GM19043 (cell line): ENCODE data around the gene ATF4.

Experiments
- ATAC-seq: cut with Tn5 transposase; IDR thresholded peaks from one replicate; pipeline ENCODE4 v1.9.1; 2021; ENCODE audit warnings: low read depth; ENCODE audit not compliant: unreplicated experiment

ATF4 gene

GRCh38 chr22:39528080-39528661, 7.8 kb downstream of the ATF4 start:
- no peak for ATAC-seq

GRCh38 chr22:39528681-39529486, 8.5 kb downstream of the ATF4 start:
- no peak for ATAC-seq

- no peak for ATAC-seq
Observed at GRCh38 chr22:39529487-39529851, 9.1 kb downstream of the ATF4 start.

- no peak for ATAC-seq
Observed at GRCh38 chr22:39530116-39530515, 9.8 kb downstream of the ATF4 start.

- ATAC-seq: no peak
Observed at GRCh38 chr22:39530692-39531331, 10.4 kb downstream of the ATF4 start.

- peak; percentile 74 for ATAC-seq
Observed at GRCh38 chr22:39532215-39533073, 12.1 kb downstream of the ATF4 start, which contains the start of gene RPS19BP1. Gene RPS19BP1 (minus strand): TSS chr22:39532748. CDS start chr22:39532738, 10 bp downstream.

GRCh38 chr22:39534092-39534506, 13.7 kb downstream of the ATF4 start:
- ATAC-seq: no peak

GRCh38 chr22:39534591-39535356, 14.4 kb downstream of the ATF4 start:
- ATAC-seq: no peak

GRCh38 chr22:39535357-39535725, 15.0 kb downstream of the ATF4 start:
- no peak for ATAC-seq

GRCh38 chr22:39535831-39536449, 15.6 kb downstream of the ATF4 start:
- no peak for ATAC-seq

GRCh38 chr22:39536711-39537110, 16.3 kb downstream of the ATF4 start:
- ATAC-seq: no peak

- ATAC-seq: no peak
Observed at GRCh38 chr22:39537975-39538374, 17.6 kb downstream of the ATF4 start.

- ATAC-seq: no peak
Observed at GRCh38 chr22:39543095-39543494, 22.7 kb downstream of the ATF4 start.

GRCh38 chr22:39545386-39546365, 25.3 kb downstream of the ATF4 start:
- no peak for ATAC-seq

- no peak for ATAC-seq
Observed at GRCh38 chr22:39546889-39547586, 26.7 kb downstream of the ATF4 start.

- ATAC-seq: no peak
Observed at GRCh38 chr22:39547587-39547947, 27.2 kb downstream of the ATF4 start.

GRCh38 chr22:39553429-39553828, 33.1 kb downstream of the ATF4 start:
- ATAC-seq: no peak

GRCh38 chr22:39554151-39554550, 33.8 kb downstream of the ATF4 start:
- ATAC-seq: no peak
